Thoracic aorta (tissue), 2 donors: ENCODE results near the gene ACE. TPM values are rescaled to one million over a fixed set of nuclear protein-coding genes. Genes with fewer than 3 reads are reported as not detected.

ENCODE experiments used
- ATAC-seq: fragments of 150-250 bp; one replicate; pipeline ENCODE4 v1.8.0; 2017; ENCODE audit warnings: low read depth; ENCODE audit not compliant: insufficient number of reproducible peaks, low FRiP score
- DNase-seq: peaks from one replicate; pipeline ENCODE4 v3.0.0-alpha.2; 2020; ENCODE audit warnings: low spot score
- H3K27ac ChIP-seq, 2 donors: fragments of 200-600 bp; sonication (generic); 1 replicate in 1 of 2; 2 replicates in 1 of 2; pipeline ENCODE4 v1.5.1; 2016; ENCODE audit warnings: mild to moderate bottlenecking in 2 of 2, moderate library complexity in 2 of 2
- H3K27me3 ChIP-seq: fragments of 200-600 bp; sonication (generic); replicated peaks from 2 replicates; pipeline ENCODE4 v1.6.0; 2016; ENCODE audit warnings: mild to moderate bottlenecking; ENCODE audit not compliant: insufficient read depth
- H3K36me3 ChIP-seq: fragments of 200-600 bp; sonication (generic); one replicate; pipeline ENCODE4 v1.5.1; 2016
- H3K4me1 ChIP-seq, 2 donors: fragments of 200-600 bp; sonication (generic); 1 replicate in 1 of 2; 2 replicates in 1 of 2; pipeline versions ENCODE4 v1.5.1 to v1.6.0; 2016; ENCODE audit warnings: low read depth in 2 of 2, mild to moderate bottlenecking in 1 of 2; ENCODE audit not compliant: control insufficient read depth in 1 of 2
- H3K4me3 ChIP-seq: fragments of 200-600 bp; sonication (generic); 2 replicates; pipeline ENCODE4 v1.5.1; 2016; ENCODE audit warnings: mild to moderate bottlenecking
- H3K9me3 ChIP-seq: fragments of 200-600 bp; sonication (generic); 2 replicates; pipeline ENCODE4 v1.5.1; 2016
- CTCF ChIP-seq: fragments of 200-600 bp; sonication (generic); IDR thresholded peaks from one replicate; pipeline ENCODE4 v1.5.1; 2019; ENCODE audit warnings: antibody characterized with exemption
- total RNA-seq, 2 donors: library from RNA; depleted of rRNA; stranded (reverse); fragments of >200 nt; gene quantifications; one replicate each; pipeline versions ENCODE4 v1.1.0 to v1.2.3, GENCODE V29; 2016

Gene ACE
- total RNA-seq, 2 donors from 2014 or later = 5.4 to 16.5 TPM

GRCh38 chr17:63474586-63475460 lies 2.0 kb upstream of the ACE start:
- H3K4me1 ChIP-seq = peaks cover 10 to 24% of the 10 kb centered on the region in 2 donors
- no peak overlapping the region for H3K4me3 ChIP-seq
- no peaks in the 10 kb centered on the region for H3K27me3 ChIP-seq
- no peak for TF ChIP-seq CTCF
- no peaks in the 10 kb centered on the region for H3K9me3 ChIP-seq
- no peak for DNase-seq
- no peak overlapping the region for H3K27ac ChIP-seq
- ATAC-seq = no peak
- no peaks in the 10 kb centered on the region for H3K36me3 ChIP-seq

GRCh38 chr17:63475491-63476412 lies 1.1 kb upstream of the ACE start:
- Histone ChIP-seq H3K27me3 (no peaks in the 10 kb centered on the region), H3K27ac (no peak overlapping the region), H3K9me3 (no peaks in the 10 kb centered on the region), H3K4me1 (peaks cover 10 to 24% of the 10 kb centered on the region in 2 donors), H3K4me3 (no peak overlapping the region), H3K36me3 (no peaks in the 10 kb centered on the region)
- DNase-seq (no peak), ATAC-seq (no peak)
- no peak for TF ChIP-seq CTCF

- Histone ChIP-seq H3K36me3 (no peaks in the 10 kb centered on the region), H3K9me3 (no peaks in the 10 kb centered on the region), H3K4me1 (peaks cover 10 to 24% of the 10 kb centered on the region in 2 donors), H3K27ac (no peak overlapping the region), H3K4me3 (peak overlapping the region; percentile 72), H3K27me3 (no peaks in the 10 kb centered on the region)
- ATAC-seq (no peak), DNase-seq (no peak)
- no peak for TF ChIP-seq CTCF
Measured at GRCh38 chr17:63476459-63476853, 405 bp upstream of the ACE start.

GRCh38 chr17:63477480-63478440 lies 899 bp downstream of the ACE start:
- H3K9me3 ChIP-seq = no peaks in the 10 kb centered on the region
- H3K36me3 ChIP-seq = no peaks in the 10 kb centered on the region
- no peak for ATAC-seq
- no peak for TF ChIP-seq CTCF
- no peaks in the 10 kb centered on the region for H3K27me3 ChIP-seq
- H3K4me3 ChIP-seq = peak overlapping the region; percentile 72
- H3K4me1 ChIP-seq = peaks cover 10 to 24% of the 10 kb centered on the region in 2 donors
- DNase-seq = no peak
- peak overlapping the region in 1 of 2 donors; percentile 11 for H3K27ac ChIP-seq
